PC-3 (cell line): ENCODE measurements around the gene MEGF9. TPM values are rescaled to one million over a fixed set of nuclear protein-coding genes. Genes with fewer than 3 reads are reported as not detected.
"Not testable (repeated sequence)": the region's sequence is repeated elsewhere in the genome, so short reads cannot be mapped to it uniquely, and the experiment has no call there.

ENCODE experiments used
- ATAC-seq: fragments of 200-7000 bp; cut with Tn5 transposase; 2 replicates; pipeline ENCODE4 v1.9.1; 2020; ENCODE audit warnings: mild to moderate bottlenecking, moderate library complexity
- BruUV-seq: library from RNA; stranded (reverse); fragments of 400-500 nt; replicated peaks from 2 replicates; lab custom pipeline; 2021; lab: Mats Ljungman, UMichigan
- CTCF ChIA-PET: fragments of 300-600 bp; sonication (Branson Sonifier 250); formaldehyde crosslinking; loops from one replicate; lab custom pipeline; 2022; ENCODE audit warnings: antibody characterized with exemption; lab: Charles Lee
- POLR2A ChIA-PET: fragments of 300-600 bp; sonication (Branson Sonifier 250); formaldehyde crosslinking; loops from one replicate; lab custom pipeline; 2022; ENCODE audit warnings: antibody characterized with exemption; ENCODE audit not compliant: unreplicated experiment; lab: Charles Lee
- DNase-seq: peaks from one replicate; pipeline ENCODE4 v3.0.0-alpha.2; 2015
- H2AFZ ChIP-seq: fragments of 300-600 bp; sonication (generic); 2 replicates; pipeline ENCODE4 v1.6.0; 2016; ENCODE audit warnings: antibody characterized with exemption, low read length
- H3F3A ChIP-seq: fragments of 300-600 bp; sonication (generic); one replicate; pipeline ENCODE4 v1.6.0; 2017; ENCODE audit warnings: antibody characterized with exemption, low read length, control low read depth, mild to moderate bottlenecking; ENCODE audit not compliant: unreplicated experiment
- H3K27ac ChIP-seq: fragments of 300-600 bp; sonication (generic); 2 replicates; pipeline ENCODE4 v1.5.1; 2016; ENCODE audit warnings: mild to moderate bottlenecking, low read length
- H3K27me3 ChIP-seq: fragments of 300-600 bp; sonication (generic); 2 replicates; pipeline ENCODE4 v1.6.1; 2016; ENCODE audit warnings: low read length, mixed read lengths
- H3K36me3 ChIP-seq: fragments of 300-600 bp; sonication (generic); 2 replicates; pipeline ENCODE4 v1.6.1; 2016; ENCODE audit warnings: low read depth, mixed run types, low read length, mixed read lengths
- H3K4me1 ChIP-seq: fragments of 300-600 bp; sonication (generic); 2 replicates; pipeline ENCODE4 v1.5.1; 2016; ENCODE audit warnings: low read length; ENCODE audit not compliant: insufficient read depth
- H3K4me2 ChIP-seq: fragments of 300-600 bp; sonication (generic); 2 replicates; pipeline ENCODE4 v1.6.0; 2016; ENCODE audit warnings: low read length
- H3K4me3 ChIP-seq: fragments of 300-600 bp; sonication (generic); 2 replicates; pipeline ENCODE4 v1.5.1; 2016; ENCODE audit warnings: mild to moderate bottlenecking, low read length, mixed read lengths
- H3K79me2 ChIP-seq: fragments of 300-600 bp; sonication (generic); 2 replicates; pipeline ENCODE4 v1.6.1; 2017; ENCODE audit warnings: low read length, mixed read lengths
- H3K9ac ChIP-seq: fragments of 300-600 bp; sonication (generic); 2 replicates; pipeline ENCODE4 v1.6.0; 2016; ENCODE audit warnings: mild to moderate bottlenecking, low read length
- H3K9me2 ChIP-seq: fragments of 300-600 bp; sonication (generic); replicated peaks from 2 replicates; pipeline ENCODE4 v1.6.1; 2016; ENCODE audit warnings: mixed run types, low read length, mixed read lengths
- H3K9me3 ChIP-seq: fragments of 300-600 bp; sonication (generic); 2 replicates; pipeline ENCODE4 v1.6.1; 2016; ENCODE audit warnings: low read length, mixed read lengths
- H4K20me1 ChIP-seq: fragments of 300-600 bp; sonication (generic); 2 replicates; pipeline ENCODE4 v1.6.1; 2016; ENCODE audit warnings: low read length, mixed read lengths
- CTCF ChIP-seq: fragments of 300-600 bp; sonication (generic); conservative IDR thresholded peaks from 2 replicates; pipeline ENCODE4 v1.5.1; 2017; ENCODE audit warnings: antibody characterized with exemption, low read depth, mild to moderate bottlenecking, low read length
- EZH2 ChIP-seq: fragments of 300-600 bp; sonication (generic); IDR thresholded peaks from one replicate; pipeline ENCODE4 v1.6.1; 2017; ENCODE audit warnings: antibody characterized with exemption, mild to moderate bottlenecking, low read length; ENCODE audit not compliant: unreplicated experiment
- EZH2phosphoT487 ChIP-seq: fragments of 300-600 bp; sonication (generic); IDR thresholded peaks from 2 replicates; pipeline ENCODE4 v1.6.1; 2018; ENCODE audit warnings: mild to moderate bottlenecking, antibody characterized with exemption, low read length, borderline replicate concordance
- intact Hi-C: fragments of 100-400 bp; cut with micrococcal nuclease; formaldehyde crosslinking; loops from 2 replicates; pipeline ENCODE4 v1.9.0; 2023
- total RNA-seq: library from RNA; depleted of rRNA; stranded (reverse); fragments of >200 nt; gene quantifications from 2 replicates; pipeline ENCODE4 v1.2.3, GENCODE V29; 2014

Gene MEGF9
- total RNA-seq, 1 experiment from 2014 or later = 2.6 TPM

GRCh38 chr9:120635011-120635410 is 79.3 kb downstream of the MEGF9 start:
- intact Hi-C loops = no loop called here

GRCh38 chr9:120630333-120630732 is 83.9 kb downstream of the MEGF9 start:
- ChIA-PET CTCF (no interaction called here), POLR2A (no interaction called here)
- TF ChIP-seq CTCF (no peak), EZH2 (no peak)
- Histone ChIP-seq H3K9me2 (no peaks in the 10 kb centered on the region), H3K4me2 (no peak overlapping the region), H3K4me3 (no peak overlapping the region), H3K4me1 (0 out of 2 replicates have a peak, but pooled peaks cover 5% of the 10 kb centered on the region), H3K27ac (no peak overlapping the region), H3K9me3 (no peaks in the 10 kb centered on the region), H3K27me3 (no peaks in the 10 kb centered on the region), H4K20me1 (no peaks in the 10 kb centered on the region), H3F3A (no peaks in the 10 kb centered on the region), H3K79me2 (no peaks in the 10 kb centered on the region), H3K9ac (no peak overlapping the region), H2AFZ (no peak overlapping the region), H3K36me3 (no peaks in the 10 kb centered on the region)
- intact Hi-C loops = no loop called here
- BruUV-seq = no TSS peak
- no peak for ATAC-seq
- DNase-seq = no peak

More at GRCh38 chr9:120635011-120635410, 79.3 kb downstream of the MEGF9 start:
- H4K20me1 ChIP-seq = no peaks in the 10 kb centered on the region
- no peak overlapping the region for H3K27ac ChIP-seq
- no peak overlapping the region for H3K4me2 ChIP-seq
- no peaks in the 10 kb centered on the region for H3K4me1 ChIP-seq
- BruUV-seq = no TSS peak
- TF ChIP-seq EZH2 (no peak), EZH2phosphoT487 (no peak), CTCF (no peak)
- H3K9ac ChIP-seq = no peak overlapping the region
- H3K9me2 ChIP-seq = no peaks in the 10 kb centered on the region
- H3K9me3 ChIP-seq = no peaks in the 10 kb centered on the region
- ChIA-PET POLR2A (no interaction called here), CTCF (no interaction called here)
- no peaks in the 10 kb centered on the region for H3K27me3 ChIP-seq
- no peak overlapping the region for H3K4me3 ChIP-seq
- no peaks in the 10 kb centered on the region for H3K79me2 ChIP-seq
- no peaks in the 10 kb centered on the region for H3K36me3 ChIP-seq
- DNase-seq (no peak), ATAC-seq (no peak)
- no peak overlapping the region for H2AFZ ChIP-seq
- H3F3A ChIP-seq = no peaks in the 10 kb centered on the region

GRCh38 chr9:120628925-120629497 is 85.3 kb downstream of the MEGF9 start:
- H3K4me1 ChIP-seq, H3K27me3 ChIP-seq, H3F3A ChIP-seq, H3K4me2 ChIP-seq, H3K9ac ChIP-seq, H3K4me3 ChIP-seq, intact Hi-C loops, H3K9me2 ChIP-seq, H3K9me3 ChIP-seq, H2AFZ ChIP-seq, POLR2A ChIA-PET, H3K36me3 ChIP-seq, H4K20me1 ChIP-seq, H3K79me2 ChIP-seq, BruUV-seq: not testable (repeated sequence)
- peak overlapping the region; percentile 34; the same call in 1 of the 2 replicates for H3K27ac ChIP-seq
- ATAC-seq = peak; percentile 93
- DNase-seq = peak; percentile 75
- CTCF ChIA-PET = interaction anchor here (0.6 kb wide), 3 partner anchors 9 to 88 kb away, joined by 3 to 6 read pairs (median 5); no protein-coding TSS in a partner anchor
